Cerebellar nuclear complex (tissue), 1 donor: Measurements from ENCODE around the gene UBR1.

Experiments used
- DNase-seq, 2 experiments: peaks; one replicate each; lab custom pipeline; 2025; lab: John Stamatoyannopoulos, UW

The UBR1 gene

DNA sequence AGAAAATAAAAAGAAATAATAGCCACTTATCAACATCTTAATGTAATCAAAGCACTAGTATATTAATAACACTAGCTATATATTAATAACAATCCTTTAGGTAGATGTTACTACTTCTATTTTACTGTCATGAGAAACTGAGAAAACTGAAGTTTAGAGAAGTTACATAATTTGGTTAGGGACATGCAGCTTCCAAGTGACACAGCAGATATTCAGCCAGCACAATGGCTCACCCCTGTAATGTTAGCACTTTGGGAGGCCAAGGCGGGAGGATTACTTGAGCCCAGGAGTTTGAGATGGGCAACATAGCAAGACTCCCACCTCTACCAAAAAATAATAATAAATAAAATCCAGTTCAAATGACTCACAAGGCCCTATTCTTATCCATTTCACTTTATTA lies 1.9 kb upstream of the UBR1 start:
- DNase-seq: no peak

GRCh38 chr15:43106486-43106829 lies 620 bp upstream of the UBR1 start:
- no peak for DNase-seq

GRCh38 chr15:43105077-43105736 lies 631 bp downstream of the UBR1 start:
- DNase-seq: no peak

DNA sequence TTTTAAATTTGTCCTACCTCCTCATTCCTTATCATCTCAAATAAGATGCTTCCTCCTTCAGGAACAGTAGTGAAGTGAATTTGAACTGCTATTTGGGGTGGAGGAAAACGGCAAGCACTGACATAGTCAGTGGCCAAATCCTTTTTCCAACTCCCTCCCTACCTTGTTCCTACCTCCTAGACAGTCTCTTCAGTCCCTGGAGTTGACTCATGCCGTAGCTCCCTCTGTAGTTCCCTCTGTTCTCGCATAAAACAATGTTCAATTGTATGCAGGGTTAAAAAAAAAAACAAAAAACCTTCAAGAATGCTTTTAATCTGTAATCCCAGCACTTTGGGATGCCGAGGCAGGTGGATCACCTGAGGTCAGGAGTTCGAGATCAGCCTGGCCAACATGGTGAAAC lies 1.4 kb downstream of the UBR1 start:
- DNase-seq: no peak

GRCh38 chr15:43103907-43104306 lies 1.9 kb downstream of the UBR1 start:
- DNase-seq: no peak

DNA sequence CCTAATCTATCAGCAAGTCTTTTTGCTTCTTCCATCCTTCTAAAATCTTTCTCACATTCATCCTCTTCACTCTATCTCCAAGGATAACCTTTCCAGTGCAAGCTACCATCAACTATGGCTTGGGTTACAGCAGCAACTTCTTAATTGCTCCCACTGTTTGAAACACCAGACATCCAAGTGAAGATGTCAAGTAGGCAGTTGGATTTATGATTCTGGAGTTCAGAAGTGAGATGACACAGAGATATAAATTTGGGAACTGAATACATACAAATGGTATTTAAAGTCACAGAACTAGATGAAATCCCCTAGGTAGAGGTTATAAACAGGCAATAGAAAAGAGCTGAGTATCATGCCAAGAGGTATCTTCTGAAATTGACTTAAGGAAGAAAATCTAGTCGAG lies 3.7 kb downstream of the UBR1 start:
- DNase-seq: no peak

- DNase-seq: no peak
Observed at GRCh38 chr15:43100971-43101370, 4.9 kb downstream of the UBR1 start.

- DNase-seq: no peak
Observed at GRCh38 chr15:43099105-43099845, 6.6 kb downstream of the UBR1 start.

GRCh38 chr15:43096411-43096810 lies 9.4 kb downstream of the UBR1 start:
- no peak for DNase-seq

- DNase-seq: no peak
Observed at GRCh38 chr15:43095708-43096347, 10.0 kb downstream of the UBR1 start.

GRCh38 chr15:43095243-43095642 lies 10.6 kb downstream of the UBR1 start:
- no peak for DNase-seq

DNA sequence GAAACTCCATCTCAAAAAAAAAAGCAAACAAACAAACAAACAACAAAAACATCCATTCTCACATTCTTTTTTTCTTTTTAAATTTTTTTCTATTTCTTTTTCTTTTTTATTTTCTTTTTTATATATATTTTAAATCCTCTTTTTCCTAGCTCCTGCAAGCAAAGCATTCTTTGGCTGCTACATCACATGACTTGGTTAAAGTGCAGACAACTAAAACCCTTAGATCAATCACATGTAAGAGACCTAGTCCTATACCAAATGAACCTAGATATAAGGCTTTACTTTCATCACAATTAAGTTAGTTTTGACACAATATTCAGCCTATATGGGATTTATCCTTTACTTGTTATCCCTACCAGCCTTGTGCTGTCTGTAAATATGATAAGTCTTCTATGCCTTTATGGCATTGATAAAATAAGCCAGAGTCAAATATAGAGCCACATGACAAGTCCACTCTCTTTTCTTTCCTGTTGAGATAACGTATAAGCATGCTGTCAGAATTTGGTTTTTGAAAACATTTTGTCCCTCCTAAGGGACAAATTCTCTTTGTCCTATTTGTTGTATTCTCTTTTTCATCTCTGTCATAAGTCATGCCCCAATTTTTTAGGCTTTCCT lies 11.3 kb downstream of the UBR1 start:
- no peak for DNase-seq

- DNase-seq: no peak
Observed at GRCh38 chr15:43093026-43093425, 12.8 kb downstream of the UBR1 start.

DNA sequence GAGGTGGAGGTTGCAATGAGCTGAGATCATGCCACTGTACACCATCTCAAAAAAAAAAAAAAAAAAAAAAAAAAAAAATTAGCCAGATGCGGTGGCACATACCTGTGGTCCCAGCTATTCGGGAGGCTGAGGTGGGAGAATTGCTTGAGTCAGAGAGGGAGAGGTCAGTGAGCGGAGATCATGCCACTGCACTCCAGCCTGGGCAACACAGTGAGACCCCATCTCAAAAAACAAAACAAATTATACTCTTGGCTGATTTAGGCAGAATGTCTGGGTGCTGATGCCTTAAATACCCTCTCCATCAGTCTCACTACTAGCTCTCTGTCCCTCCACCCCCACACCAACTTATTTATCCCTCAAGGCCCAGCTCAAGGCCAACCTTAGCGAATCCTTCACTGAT lies 14.0 kb downstream of the UBR1 start:
- no peak for DNase-seq

DNA sequence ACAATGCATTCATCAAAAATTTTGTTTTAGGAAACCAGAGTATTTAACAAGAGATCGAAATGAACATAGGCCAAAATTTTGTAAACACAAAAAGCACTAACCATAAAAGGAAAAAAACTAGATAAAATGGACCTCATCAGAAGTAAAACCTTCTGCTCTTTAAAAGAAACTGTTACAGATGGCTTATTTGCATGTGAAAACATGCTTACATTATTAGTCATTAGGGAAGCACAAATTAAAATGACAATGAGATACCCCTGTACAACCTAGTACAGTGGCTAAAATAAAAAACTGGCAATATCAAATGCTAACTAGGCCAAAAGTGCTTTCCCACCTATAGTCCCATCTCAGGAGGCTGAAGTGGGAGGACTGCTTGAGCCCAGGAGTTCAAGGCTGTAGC lies 19.3 kb downstream of the UBR1 start:
- DNase-seq: no peak

- no peak for DNase-seq
Observed at GRCh38 chr15:43085921-43086320, 19.9 kb downstream of the UBR1 start.

GRCh38 chr15:43082509-43082908 lies 23.3 kb downstream of the UBR1 start:
- DNase-seq: no peak

DNA sequence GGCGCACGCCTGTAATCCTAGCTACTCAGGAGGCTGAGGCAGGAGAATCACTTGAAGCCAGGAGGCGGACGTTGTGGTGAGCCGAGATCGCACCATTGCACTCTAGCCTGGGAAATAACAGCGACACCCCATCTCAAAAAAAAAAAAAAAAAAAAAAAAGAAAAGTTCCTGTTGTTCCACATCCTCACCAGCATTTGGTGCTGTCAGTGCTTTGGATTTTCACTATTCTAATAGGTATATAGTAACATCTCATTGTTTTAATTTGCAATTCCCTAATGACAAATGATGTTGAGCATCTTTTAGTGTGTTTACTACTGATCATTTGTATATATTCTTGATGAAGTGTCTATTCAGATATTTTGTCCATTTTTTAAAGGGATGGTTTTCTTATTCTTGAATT lies 24.6 kb downstream of the UBR1 start:
- no peak for DNase-seq

DNA sequence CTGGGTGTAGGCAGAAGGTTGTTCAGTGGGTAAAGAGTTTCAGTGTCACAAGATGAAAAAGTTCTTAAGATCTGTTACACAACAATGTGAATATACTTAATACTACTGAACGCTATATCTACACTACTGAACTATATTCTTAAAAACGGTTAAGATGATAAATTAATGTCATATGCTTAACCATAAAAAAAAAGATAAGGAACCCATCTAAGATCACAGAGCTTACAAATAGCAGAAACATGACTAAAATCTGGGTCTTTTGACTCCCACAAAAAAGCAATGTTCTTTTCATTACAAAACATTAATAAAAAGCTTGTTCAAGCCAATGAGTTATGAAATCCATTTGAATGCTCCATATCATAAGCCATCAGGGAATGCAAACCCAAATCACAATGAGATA lies 34.4 kb downstream of the UBR1 start:
- DNase-seq: no peak

- no peak for DNase-seq
Observed at GRCh38 chr15:43070893-43071292, 34.9 kb downstream of the UBR1 start.

GRCh38 chr15:43070249-43070648 lies 35.6 kb downstream of the UBR1 start:
- DNase-seq: no peak

- no peak for DNase-seq
Observed at GRCh38 chr15:43067717-43068461, 37.9 kb downstream of the UBR1 start.
